Trophoblast cell (in vitro differentiated cells and primary cell): ENCODE data around the gene FAR1.

Experiments
- DNase-seq, 2 donors: peaks; one replicate each; pipeline ENCODE4 v3.0.0-alpha.2; 2016
- H2AFZ ChIP-seq: 2 replicates; pipeline ENCODE4 v1.6.1; 2013; ENCODE audit warnings: low read length, moderate library complexity, mild to moderate bottlenecking; ENCODE audit not compliant: insufficient read depth, poor library complexity
- H2AK5ac ChIP-seq: 2 replicates; pipeline ENCODE4 v1.6.1; 2013; ENCODE audit warnings: mild to moderate bottlenecking, low read length
- H2BK120ac ChIP-seq: 2 replicates; pipeline ENCODE4 v1.6.1; 2013; ENCODE audit warnings: low read length, mild to moderate bottlenecking, moderate library complexity; ENCODE audit not compliant: insufficient read depth, poor library complexity
- H2BK12ac ChIP-seq: 2 replicates; pipeline ENCODE4 v1.6.1; 2013; ENCODE audit warnings: mild to moderate bottlenecking, low read length, moderate library complexity
- H2BK5ac ChIP-seq: 2 replicates; pipeline ENCODE4 v1.6.1; 2013; ENCODE audit warnings: low read length, low read depth, moderate library complexity, mild to moderate bottlenecking; ENCODE audit not compliant: poor library complexity
- H3K14ac ChIP-seq: 2 replicates; pipeline ENCODE4 v1.6.1; 2013; ENCODE audit warnings: mild to moderate bottlenecking, low read length
- H3K18ac ChIP-seq: 2 replicates; pipeline ENCODE4 v1.6.1; 2013; ENCODE audit warnings: mild to moderate bottlenecking, low read length
- H3K23ac ChIP-seq: 2 replicates; pipeline ENCODE4 v1.6.1; 2013; ENCODE audit warnings: low read length
- H3K27ac ChIP-seq: 2 replicates; pipeline ENCODE4 v1.5.1; 2013; ENCODE audit warnings: low read depth, mild to moderate bottlenecking, inconsistent platforms, low read length, moderate library complexity
- H3K27me3 ChIP-seq: 2 replicates; pipeline ENCODE4 v1.6.1; 2013; ENCODE audit warnings: inconsistent platforms, mild to moderate bottlenecking, low read length, moderate library complexity; ENCODE audit not compliant: insufficient read depth
- H3K36me3 ChIP-seq, 2 experiments: 1 replicate in 1 of 2; 2 replicates in 1 of 2; pipeline ENCODE4 v1.6.1; 2013; ENCODE audit warnings: low read length in 2 of 2, mild to moderate bottlenecking in 2 of 2, moderate library complexity in 1 of 2; ENCODE audit not compliant: insufficient read depth in 2 of 2, control insufficient read depth in 1 of 2
- H3K4ac ChIP-seq: 2 replicates; pipeline ENCODE4 v1.6.1; 2013; ENCODE audit warnings: low read depth, mild to moderate bottlenecking, low read length, moderate library complexity
- H3K4me1 ChIP-seq, 2 experiments: 1 replicate in 1 of 2; 2 replicates in 1 of 2; pipeline ENCODE4 v1.6.1; 2013; ENCODE audit warnings: low read length in 2 of 2, mild to moderate bottlenecking in 2 of 2, moderate library complexity in 1 of 2; ENCODE audit not compliant: insufficient read depth in 2 of 2, control insufficient read depth in 1 of 2
- H3K4me2 ChIP-seq: 2 replicates; pipeline ENCODE4 v1.6.1; 2013; ENCODE audit warnings: inconsistent platforms, mild to moderate bottlenecking, low read length, moderate library complexity
- H3K4me3 ChIP-seq: 2 replicates; pipeline ENCODE4 v1.5.1; 2013; ENCODE audit warnings: mild to moderate bottlenecking, low read depth, low read length, inconsistent platforms
- H3K79me1 ChIP-seq: one replicate; pipeline ENCODE4 v1.6.1; 2013; ENCODE audit warnings: low read length
- H3K79me2 ChIP-seq: 2 replicates; pipeline ENCODE4 v1.6.1; 2013; ENCODE audit warnings: low read length, mild to moderate bottlenecking; ENCODE audit not compliant: control insufficient read depth, insufficient read depth, poor library complexity
- H3K9ac ChIP-seq: 2 replicates; pipeline ENCODE4 v1.6.1; 2013; ENCODE audit warnings: mild to moderate bottlenecking, low read length
- H3K9me3 ChIP-seq: 2 replicates; pipeline ENCODE4 v1.6.1; 2013; ENCODE audit warnings: low read depth, mild to moderate bottlenecking, control low read depth, inconsistent platforms, low read length; ENCODE audit not compliant: insufficient read depth
- H4K12ac ChIP-seq: 2 replicates; pipeline ENCODE4 v1.6.1; 2013; ENCODE audit warnings: low read depth, mild to moderate bottlenecking, low read length, moderate library complexity
- H4K8ac ChIP-seq: 2 replicates; pipeline ENCODE4 v1.6.1; 2013; ENCODE audit warnings: low read depth, mild to moderate bottlenecking, low read length, moderate library complexity
- H4K91ac ChIP-seq: one replicate; pipeline ENCODE4 v1.6.1; 2013; ENCODE audit warnings: low read depth, mild to moderate bottlenecking, low read length, moderate library complexity
- whole genome bisulfite sequencing: extraction: QIAGEN DNeasy Blood & Tissue Kit; methylation state at CpG from one replicate; pipeline ENCODE4 v1.1.7; 2013; ENCODE audit warnings: missing lambda C conversion rate; ENCODE audit not compliant: insufficient read length, insufficient coverage; ENCODE audit errors: extremely low coverage; 5-methylcytosine and 5-hydroxymethylcytosine counted together

The FAR1 gene

DNA sequence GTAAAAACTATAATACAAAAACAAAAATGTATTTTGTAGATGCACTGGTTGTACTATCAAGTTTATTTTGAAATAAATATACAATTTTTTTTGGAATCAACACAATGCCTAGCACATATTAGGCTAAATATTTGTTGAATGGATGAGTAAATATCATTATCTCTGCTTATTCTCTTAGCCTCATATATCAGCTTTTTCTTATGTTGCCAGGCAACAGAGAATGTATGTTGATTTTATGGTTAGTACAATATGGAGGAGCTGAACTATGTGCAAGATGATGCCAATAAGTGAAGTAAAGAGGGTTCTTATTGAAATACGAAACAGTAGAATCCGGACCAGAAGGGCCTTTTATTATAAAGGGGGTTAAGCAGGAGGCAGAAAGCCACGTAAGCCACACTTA is 94.9 kb downstream of the FAR1 start:
- Histone ChIP-seq H3K4ac (no peak overlapping the region), H3K79me2 (no peaks in the 10 kb centered on the region), H3K14ac (no peak overlapping the region), H3K4me1 (peaks cover 6 to 7% of the 10 kb centered on the region in 2 experiments), H3K4me3 (no peak overlapping the region), H3K9me3 (no peaks in the 10 kb centered on the region), H3K27me3 (no peaks in the 10 kb centered on the region), H2BK120ac (no peak overlapping the region), H3K27ac (no peak overlapping the region), H3K36me3 (no peaks in the 10 kb centered on the region), H2BK5ac (no peak overlapping the region), H3K4me2 (no peak overlapping the region), H3K18ac (no peak overlapping the region), H3K23ac (no peak overlapping the region), H2AFZ (no peak overlapping the region), H4K8ac (no peak overlapping the region), H2BK12ac (no peak overlapping the region), H3K79me1 (no peaks in the 10 kb centered on the region), H4K91ac (no peak overlapping the region), H2AK5ac (no peak overlapping the region), H4K12ac (no peak overlapping the region), H3K9ac (no peak overlapping the region)
- no peak for DNase-seq
- no CpG with 5 or more reads among the region's 3 CpGs for WGBS

DNA sequence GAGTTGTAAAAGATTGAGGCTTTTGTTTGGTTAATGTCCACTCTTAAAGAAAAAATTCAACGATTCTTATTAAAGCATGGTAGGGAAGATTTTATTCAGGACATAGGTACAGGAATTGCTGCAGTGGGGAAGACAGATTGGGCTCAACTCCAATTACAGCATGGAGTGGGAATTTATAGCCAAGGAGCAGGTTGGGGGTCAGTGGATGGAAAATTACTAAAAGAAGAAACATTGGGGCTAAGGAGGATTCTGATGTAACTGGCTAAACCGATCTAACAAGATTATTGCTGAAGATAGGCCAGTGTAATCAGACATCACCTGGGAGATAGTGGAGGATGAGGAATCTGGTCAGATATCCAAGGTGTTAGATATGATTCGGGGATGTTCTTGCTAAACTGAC is 97.4 kb downstream of the FAR1 start:
- no peak overlapping the region for H3K4me3 ChIP-seq
- H3K79me2 ChIP-seq = no peaks in the 10 kb centered on the region
- H3K9me3 ChIP-seq = no peaks in the 10 kb centered on the region
- H4K12ac ChIP-seq = no peak overlapping the region
- H3K79me1 ChIP-seq = no peaks in the 10 kb centered on the region
- no peak overlapping the region for H4K91ac ChIP-seq
- no peak overlapping the region for H2BK120ac ChIP-seq
- H3K27ac ChIP-seq = no peak overlapping the region
- H3K14ac ChIP-seq = no peak overlapping the region
- no peak overlapping the region for H2BK12ac ChIP-seq
- H2AFZ ChIP-seq = no peak overlapping the region
- no peak overlapping the region for H3K9ac ChIP-seq
- no peaks in the 10 kb centered on the region for H3K36me3 ChIP-seq
- WGBS = no CpG with 5 or more reads among the region's 3 CpGs
- no peak overlapping the region for H3K18ac ChIP-seq
- H3K27me3 ChIP-seq = no peaks in the 10 kb centered on the region
- H2AK5ac ChIP-seq = no peak overlapping the region
- H3K23ac ChIP-seq = no peak overlapping the region
- H3K4me2 ChIP-seq = no peak overlapping the region
- peaks cover 2 to 6% of the 10 kb centered on the region in 2 experiments for H3K4me1 ChIP-seq
- no peak overlapping the region for H4K8ac ChIP-seq
- H3K4ac ChIP-seq = no peak overlapping the region
- peak in 1 of 2 donors; percentile 47 for DNase-seq
- H2BK5ac ChIP-seq = no peak overlapping the region

DNA sequence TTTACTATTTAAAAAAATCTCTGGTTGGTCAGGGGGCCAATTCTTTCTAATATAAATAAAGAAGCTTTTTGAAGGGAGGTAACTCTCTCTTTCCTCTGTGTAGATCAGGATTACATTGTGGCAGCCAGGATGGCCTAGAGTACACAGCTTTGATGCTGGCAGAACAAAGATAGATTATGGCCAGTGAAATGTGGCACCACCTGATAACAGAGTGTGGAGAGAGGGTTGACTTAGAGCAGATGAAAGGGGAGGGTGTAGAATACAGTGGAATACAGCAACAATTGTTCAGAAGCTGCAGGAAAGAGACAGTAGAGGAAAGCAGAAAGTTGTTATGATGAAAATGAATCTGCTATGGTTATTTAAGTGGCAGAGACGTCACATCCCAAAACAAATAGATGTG is 99.0 kb downstream of the FAR1 start:
- Histone ChIP-seq H3K18ac (no peak overlapping the region), H3K27ac (no peak overlapping the region), H3K14ac (no peak overlapping the region), H3K27me3 (no peaks in the 10 kb centered on the region), H3K9me3 (no peaks in the 10 kb centered on the region), H3K4me2 (no peak overlapping the region), H3K4ac (no peak overlapping the region), H2BK120ac (no peak overlapping the region), H2AFZ (no peak overlapping the region), H3K4me1 (no peaks in the 10 kb centered on the region), H2AK5ac (no peak overlapping the region), H3K4me3 (no peak overlapping the region), H3K23ac (no peak overlapping the region), H3K79me2 (no peaks in the 10 kb centered on the region), H2BK12ac (no peak overlapping the region), H3K9ac (no peak overlapping the region), H3K79me1 (no peaks in the 10 kb centered on the region), H3K36me3 (no peaks in the 10 kb centered on the region), H4K8ac (no peak overlapping the region), H4K91ac (no peak overlapping the region), H4K12ac (no peak overlapping the region), H2BK5ac (no peak overlapping the region)
- WGBS = no CpG with 5 or more reads among the region's 1 CpG
- DNase-seq = no peak

DNA sequence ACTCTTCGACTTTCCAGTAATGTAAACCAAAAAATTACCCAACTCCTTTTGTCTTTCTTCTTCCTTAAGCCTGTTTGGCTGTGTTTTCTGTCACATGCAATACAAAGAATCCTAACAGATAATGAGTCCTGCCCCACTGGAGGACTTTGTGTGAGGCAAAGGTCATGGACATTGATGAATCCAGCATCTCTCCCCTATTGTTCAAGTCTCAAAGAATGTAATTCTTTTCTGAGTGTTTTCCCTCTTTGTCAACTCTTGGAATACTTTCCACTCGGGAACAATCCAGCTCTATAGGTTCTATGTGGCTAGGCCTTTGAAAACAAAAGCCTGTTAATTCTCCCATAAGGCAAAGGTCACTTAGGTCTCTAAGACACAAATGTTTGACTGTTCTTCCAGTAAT is 100.7 kb downstream of the FAR1 start:
- Histone ChIP-seq H3K36me3 (no peaks in the 10 kb centered on the region), H3K4me1 (no peaks in the 10 kb centered on the region)

More for the DNA sequence above, 100.7 kb downstream of the FAR1 start:
- H4K8ac ChIP-seq = no peak overlapping the region
- H3K4ac ChIP-seq = no peak overlapping the region
- no peaks in the 10 kb centered on the region for H3K9me3 ChIP-seq
- H2BK120ac ChIP-seq = no peak overlapping the region
- H4K12ac ChIP-seq = no peak overlapping the region
- H3K4me2 ChIP-seq = no peak overlapping the region
- no peaks in the 10 kb centered on the region for H3K79me2 ChIP-seq
- no peak overlapping the region for H4K91ac ChIP-seq
- no peak overlapping the region for H2BK5ac ChIP-seq
- H3K18ac ChIP-seq = no peak overlapping the region
- no peak overlapping the region for H3K9ac ChIP-seq
- DNase-seq = no peak
- no peak overlapping the region for H3K4me3 ChIP-seq
- no peak overlapping the region for H2AK5ac ChIP-seq
- no CpG with 5 or more reads among the region's 2 CpGs for WGBS
- no peak overlapping the region for H3K14ac ChIP-seq
- no peak overlapping the region for H3K27ac ChIP-seq
- H2BK12ac ChIP-seq = no peak overlapping the region
- H2AFZ ChIP-seq = no peak overlapping the region
- H3K27me3 ChIP-seq = no peaks in the 10 kb centered on the region
- H3K79me1 ChIP-seq = no peaks in the 10 kb centered on the region
- H3K23ac ChIP-seq = no peak overlapping the region
